A549 (cell line): ENCODE measurements around the gene FOXP1. TPM values are rescaled to one million over a fixed set of nuclear protein-coding genes. Genes with fewer than 3 reads are reported as not detected.

Experiments used
- ATAC-seq, 2 experiments: fragments of 200-7000 bp in 1 of 2; fragments of >200 bp in 1 of 2; cut with Nextera tagmentation in 1 of 2; cut with Tn5 transposase in 1 of 2; 3 replicates each; pipeline versions ENCODE4 v1.8.0 to v1.9.1; 2018 to 2020; ENCODE audit warnings: mild to moderate bottlenecking in 1 of 2, moderate library complexity in 1 of 2
- CTCF ChIA-PET: fragments of 300-600 bp; sonication (Branson Sonifier 250); formaldehyde crosslinking; extraction: SDS; loops from one replicate; lab custom pipeline; 2021; ENCODE audit warnings: antibody characterized with exemption, inconsistent platforms; lab: Yijun Ruan, JAX
- POLR2A ChIA-PET: fragments of 350-600 bp; formaldehyde crosslinking; extraction: SDS; loops from one replicate; lab custom pipeline; 2021; ENCODE audit warnings: antibody characterized with exemption, inconsistent platforms; lab: Yijun Ruan, JAX
- DNase-seq, 2 experiments: peaks; one replicate each; pipeline versions ENCODE4 v3.0.0 to v3.0.0-alpha.2; 2011 to 2016; ENCODE audit warnings: low read depth in 1 of 2, low spot score in 1 of 2
- FAIRE-seq: peaks from 2 replicates; lab custom pipeline; 2011; peaks lifted over from hg19 to GRCh38; lab: Jason Lieb, UNC
- H3K27ac ChIP-seq, 2 experiments: fragments of >200 bp; sonication (Bioruptor Twin); formaldehyde crosslinking; 3 replicates each; pipeline ENCODE4 v1.5.1; 2016 to 2017
- H3K4me1 ChIP-seq: fragments of >200 bp; sonication (Bioruptor Twin); formaldehyde crosslinking; 3 replicates; pipeline ENCODE4 v1.6.1; 2016
- H3K4me2 ChIP-seq: fragments of >200 bp; sonication (Bioruptor Twin); formaldehyde crosslinking; 3 replicates; pipeline ENCODE4 v1.6.1; 2016
- H3K4me3 ChIP-seq: fragments of >200 bp; sonication (Bioruptor Twin); formaldehyde crosslinking; 3 replicates; pipeline ENCODE4 v1.5.1; 2016
- H3K9me3 ChIP-seq: fragments of >200 bp; sonication (Bioruptor Twin); formaldehyde crosslinking; 3 replicates; pipeline ENCODE4 v1.6.1; 2016
- CBX2 ChIP-seq: fragments of 200-600 bp; sonication (generic); IDR thresholded peaks from 2 replicates; pipeline ENCODE4 v1.6.1; 2016; ENCODE audit warnings: low read depth, mild to moderate bottlenecking, borderline replicate concordance
- EHMT2 ChIP-seq: fragments of 200-600 bp; sonication (generic); IDR thresholded peaks from 2 replicates; pipeline ENCODE4 v1.6.1; 2016; ENCODE audit warnings: antibody characterized with exemption, low read depth, mild to moderate bottlenecking, moderate library complexity
- GATA3 ChIP-seq: IDR thresholded peaks from 2 replicates; pipeline ENCODE4 v1.6.1; 2012; ENCODE audit warnings: borderline replicate concordance
- HEYL ChIP-seq: fragments of 250-450 bp; sonication (Bioruptor Pico); IDR thresholded peaks from 2 replicates; pipeline ENCODE4 v1.8.0; 2021; ENCODE audit warnings: mild to moderate bottlenecking, moderate library complexity
- HOXA7 ChIP-seq: fragments of 250-450 bp; sonication (Bioruptor Pico); IDR thresholded peaks from 2 replicates; pipeline ENCODE4 v1.5.0; 2020; ENCODE audit warnings: mild to moderate bottlenecking, moderate library complexity
- JUNB ChIP-seq: fragments of >200 bp; sonication (Bioruptor Twin); formaldehyde crosslinking; IDR thresholded peaks from 2 replicates; pipeline ENCODE4 v1.6.1; 2016
- MAFK ChIP-seq: fragments of 450-650 bp; IDR thresholded peaks from 2 replicates; pipeline ENCODE4 v1.6.1; 2014; ENCODE audit not compliant: partially characterized antibody
- NFE2L2 ChIP-seq: fragments of 150-350 bp; conservative IDR thresholded peaks from 2 replicates; pipeline ENCODE4 v1.6.1; 2014; ENCODE audit warnings: low read length
- NR3C1 ChIP-seq: fragments of >200 bp; sonication (Bioruptor Twin); formaldehyde crosslinking; IDR thresholded peaks from 3 replicates; pipeline ENCODE4 v1.6.1; 2017
- PBX3 ChIP-seq: IDR thresholded peaks from 2 replicates; pipeline ENCODE4 v1.6.1; 2012
- PHF8 ChIP-seq: fragments of 200-600 bp; sonication (generic); IDR thresholded peaks from 2 replicates; pipeline ENCODE4 v1.6.1; 2016; ENCODE audit warnings: low read depth, mild to moderate bottlenecking, antibody characterized with exemption, moderate library complexity, borderline replicate concordance
- POLR2A ChIP-seq: IDR thresholded peaks from 2 replicates; pipeline ENCODE4 v1.6.1; 2012; ENCODE audit warnings: mild to moderate bottlenecking, low read length
- POLR2AphosphoS2 ChIP-seq: conservative IDR thresholded peaks from 2 replicates; pipeline ENCODE4 v1.6.1; 2012; ENCODE audit warnings: low read length, improper control_type of control experiment, inconsistent platforms
- RFX5 ChIP-seq: fragments of 450-650 bp; IDR thresholded peaks from 2 replicates; pipeline ENCODE4 v1.7.1; 2014; ENCODE audit warnings: antibody characterized with exemption, mild to moderate bottlenecking, moderate library complexity
- RNF2 ChIP-seq: fragments of 200-600 bp; sonication (generic); IDR thresholded peaks from 2 replicates; pipeline ENCODE4 v1.6.1; 2016; ENCODE audit warnings: low read depth, mild to moderate bottlenecking, antibody characterized with exemption, moderate library complexity, borderline replicate concordance
- SMC3 ChIP-seq: fragments of >200 bp; sonication (Bioruptor Twin); formaldehyde crosslinking; IDR thresholded peaks from 3 replicates; pipeline ENCODE4 v1.6.1; 2018; ENCODE audit warnings: inconsistent platforms
- TFCP2L1 ChIP-seq: fragments of 250-450 bp; sonication (Bioruptor Pico); IDR thresholded peaks from 2 replicates; pipeline ENCODE4 v1.5.0; 2021; ENCODE audit warnings: mild to moderate bottlenecking
- ZC3H11A ChIP-seq: fragments of 450-650 bp; IDR thresholded peaks from 2 replicates; pipeline ENCODE4 v1.6.1; 2014; ENCODE audit warnings: antibody characterized with exemption, mild to moderate bottlenecking
- ZFP36 ChIP-seq: fragments of 450-650 bp; IDR thresholded peaks from 2 replicates; pipeline ENCODE4 v1.6.1; 2014; ENCODE audit warnings: borderline replicate concordance; ENCODE audit not compliant: partially characterized antibody
- ZSCAN20 ChIP-seq: fragments of 250-450 bp; sonication (Bioruptor Pico); IDR thresholded peaks from 2 replicates; pipeline ENCODE4 v1.8.0; 2022; ENCODE audit warnings: mild to moderate bottlenecking, moderate library complexity
- WGBS: methylation state at CpG from one replicate; pipeline ENCODE4 v1.1.6; 2017; ENCODE audit errors: missing lambda C conversion rate; 5-methylcytosine and 5-hydroxymethylcytosine counted together
- polyA plus RNA-seq, 4 experiments: library from polyadenylated mRNA; depleted of rRNA in 3 of 4; stranded (reverse); fragments of >200 nt; fragmentation: RNase III in 1 of 4; extraction: RNeasy Plus Mini Kit Qiagen cat#74134 plus additional on column Dnase treatment in 1 of 4; gene quantifications; 2 replicates in 3 of 4; 3 replicates in 1 of 4; pipeline ENCODE4 v1.2.3, GENCODE V29; 2011 to 2017
- TF ChIP-seq, protein P1 (sequence below): fragments of 250-450 bp; sonication (Bioruptor Pico); IDR thresholded peaks from 2 replicates; pipeline ENCODE4 v1.5.0; 2020; ENCODE audit warnings: low read depth, mild to moderate bottlenecking, moderate library complexity
- TF ChIP-seq, protein P2 (sequence below): fragments of >200 bp; sonication (Bioruptor Twin); formaldehyde crosslinking; IDR thresholded peaks from 3 replicates; pipeline ENCODE4 v1.5.1; 2016

The FOXP1 gene
- polyA plus RNA-seq, 2 of the 4 experiments (the other 2 are of a cell fraction), result 12.8 to 13.9 TPM

- ATAC-seq, result no peak
- 79% methylated on average over 12 of the region's 12 CpGs for WGBS
These were observed 161.5 kb downstream of the FOXP1 start for GRCh38 chr3:71421820-71422566.

DNA sequence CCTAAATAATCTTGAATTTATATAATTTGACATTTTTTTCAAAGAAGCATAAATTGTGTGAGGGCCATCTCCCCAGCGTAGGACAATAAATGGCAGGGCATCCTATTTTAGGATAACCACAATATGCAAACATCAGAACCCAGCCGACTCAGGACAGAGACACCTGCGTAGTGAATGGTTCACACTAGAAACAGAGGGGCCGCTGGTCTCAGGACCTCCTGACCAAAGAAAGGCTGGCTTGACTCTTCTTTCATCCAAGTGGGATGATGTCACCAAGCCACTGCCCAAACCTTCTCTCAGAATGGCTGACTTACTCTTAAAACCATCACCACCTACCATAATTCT is 162.1 kb downstream of the FOXP1 start:
- Histone ChIP-seq H3K9me3 (no peaks in the 10 kb centered on the region), H3K4me3 (no peak overlapping the region), H3K4me2 (no peak overlapping the region), H3K27ac (no peak overlapping the region), H3K4me1 (peaks cover 9% of the 10 kb centered on the region)
- TF ChIP-seq POLR2A (no peak), JUNB (no peak), TFCP2L1 (CRISPR knock-in tag) (no peak), ZC3H11A (no peak), NFE2L2 (no peak)
- TF ChIP-seq, protein P1, sequence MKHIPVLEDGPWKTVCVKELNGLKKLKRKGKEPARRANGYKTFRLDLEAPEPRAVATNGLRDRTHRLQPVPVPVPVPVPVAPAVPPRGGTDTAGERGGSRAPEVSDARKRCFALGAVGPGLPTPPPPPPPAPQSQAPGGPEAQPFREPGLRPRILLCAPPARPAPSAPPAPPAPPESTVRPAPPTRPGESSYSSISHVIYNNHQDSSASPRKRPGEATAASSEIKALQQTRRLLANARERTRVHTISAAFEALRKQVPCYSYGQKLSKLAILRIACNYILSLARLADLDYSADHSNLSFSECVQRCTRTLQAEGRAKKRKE (CRISPR knock-in tag), result no peak
- WGBS, result 87% methylated on average over 4 of the region's 4 CpGs
- ATAC-seq (no peak), FAIRE-seq (no peak), DNase-seq (no peak)
- CTCF ChIA-PET, result interaction anchor here (0.7 kb wide), 1 partner anchor 24 kb away, joined by 3 read pairs; no protein-coding TSS in a partner anchor
- POLR2A ChIA-PET, result no interaction called here

More at GRCh38 chr3:71421820-71422566, 161.5 kb downstream of the FOXP1 start:
- POLR2A ChIA-PET, result no interaction called here
- Histone ChIP-seq H3K4me2 (no peak overlapping the region), H3K4me3 (no peak overlapping the region), H3K27ac (no peak overlapping the region), H3K4me1 (peaks cover 9% of the 10 kb centered on the region), H3K9me3 (no peaks in the 10 kb centered on the region)
- CTCF ChIA-PET, result interaction anchor here (0.7 kb wide), 1 partner anchor 25 kb away, joined by 3 read pairs; no protein-coding TSS in a partner anchor
- DNase-seq (no peak), FAIRE-seq (no peak)
- TF ChIP-seq ZC3H11A (no peak), ZSCAN20 (CRISPR knock-in tag) (no peak), POLR2AphosphoS2 (no peak), MAFK (no peak), RNF2 (no peak), JUNB (no peak), SMC3 (no peak), HEYL (CRISPR knock-in tag) (no peak), RFX5 (no peak), TFCP2L1 (CRISPR knock-in tag) (no peak), CBX2 (no peak), NR3C1 (no peak), POLR2A (no peak), PBX3 (no peak), PHF8 (no peak), GATA3 (no peak), EHMT2 (no peak), HOXA7 (CRISPR knock-in tag) (no peak), ZFP36 (no peak)
- TF ChIP-seq, protein P2, sequence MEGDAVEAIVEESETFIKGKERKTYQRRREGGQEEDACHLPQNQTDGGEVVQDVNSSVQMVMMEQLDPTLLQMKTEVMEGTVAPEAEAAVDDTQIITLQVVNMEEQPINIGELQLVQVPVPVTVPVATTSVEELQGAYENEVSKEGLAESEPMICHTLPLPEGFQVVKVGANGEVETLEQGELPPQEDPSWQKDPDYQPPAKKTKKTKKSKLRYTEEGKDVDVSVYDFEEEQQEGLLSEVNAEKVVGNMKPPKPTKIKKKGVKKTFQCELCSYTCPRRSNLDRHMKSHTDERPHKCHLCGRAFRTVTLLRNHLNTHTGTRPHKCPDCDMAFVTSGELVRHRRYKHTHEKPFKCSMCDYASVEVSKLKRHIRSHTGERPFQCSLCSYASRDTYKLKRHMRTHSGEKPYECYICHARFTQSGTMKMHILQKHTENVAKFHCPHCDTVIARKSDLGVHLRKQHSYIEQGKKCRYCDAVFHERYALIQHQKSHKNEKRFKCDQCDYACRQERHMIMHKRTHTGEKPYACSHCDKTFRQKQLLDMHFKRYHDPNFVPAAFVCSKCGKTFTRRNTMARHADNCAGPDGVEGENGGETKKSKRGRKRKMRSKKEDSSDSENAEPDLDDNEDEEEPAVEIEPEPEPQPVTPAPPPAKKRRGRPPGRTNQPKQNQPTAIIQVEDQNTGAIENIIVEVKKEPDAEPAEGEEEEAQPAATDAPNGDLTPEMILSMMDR, result no peak
